Measurements from ENCODE around the gene YIPF2.
"Not testable (repeated sequence)": the region's sequence is repeated elsewhere in the genome, so short reads cannot be mapped to it uniquely, and the experiment has no call there.

The YIPF2 gene

GRCh38 chr19:10877608-10878007 is 50.8 kb downstream of the YIPF2 start:
- DNase-seq (ENCODE audit: low read depth in 2 of 3, low spot score in 2 of 3), result not testable (repeated sequence)

GRCh38 chr19:10876459-10877240 is 51.8 kb downstream of the YIPF2 start:
- DNase-seq (ENCODE audit: low read depth in 2 of 3, low spot score in 2 of 3), result no peak

- DNase-seq (ENCODE audit: low read depth in 2 of 3, low spot score in 2 of 3), result no peak
Observed at GRCh38 chr19:10874024-10874423, 54.4 kb downstream of the YIPF2 start.

- DNase-seq (ENCODE audit: low read depth in 2 of 3, low spot score in 2 of 3), result no peak
Observed at GRCh38 chr19:10872546-10873107, 55.8 kb downstream of the YIPF2 start.
